Activated naive CD8-positive, alpha-beta T cell treated with anti-CD3 and anti-CD28 coated beads for 36 hours (primary cell): ENCODE results near the gene CHST7. TPM values are rescaled to one million over a fixed set of nuclear protein-coding genes. Genes with fewer than 3 reads are reported as not detected.
A peak's percentile ranks its signal among the peaks of the same experiment; 100 is the strongest.

Experiments used
- DNase-seq: peaks from one replicate; pipeline ENCODE4 v3.0.0; 2021
- H3K27ac Mint-ChIP-seq: one replicate; pipeline ENCODE4 v1.8.0; 2022; ENCODE audit warnings: mild to moderate bottlenecking, moderate library complexity, mixed read lengths
- H3K27me3 Mint-ChIP-seq: one replicate; pipeline ENCODE4 v1.8.0; 2022; ENCODE audit warnings: mild to moderate bottlenecking, mixed read lengths
- H3K36me3 Mint-ChIP-seq: one replicate; pipeline ENCODE4 v1.8.0; 2021; ENCODE audit warnings: mild to moderate bottlenecking, mixed read lengths
- H3K4me1 Mint-ChIP-seq: one replicate; pipeline ENCODE4 v1.8.0; 2021; ENCODE audit warnings: mixed read lengths
- H3K4me3 Mint-ChIP-seq: one replicate; pipeline ENCODE4 v1.8.0; 2022; ENCODE audit warnings: mild to moderate bottlenecking, moderate library complexity, mixed read lengths
- H3K9me3 Mint-ChIP-seq: one replicate; pipeline ENCODE4 v1.8.0; 2022; ENCODE audit warnings: mixed read lengths
- total RNA-seq, 2 experiments: library from RNA; stranded (reverse); gene quantifications; one replicate each; pipeline ENCODE4 v1.2.3, GENCODE V29; 2021

Gene CHST7
- total RNA-seq, 2 experiments from 2014 or later = 1.5 to 1.7 TPM

DNA sequence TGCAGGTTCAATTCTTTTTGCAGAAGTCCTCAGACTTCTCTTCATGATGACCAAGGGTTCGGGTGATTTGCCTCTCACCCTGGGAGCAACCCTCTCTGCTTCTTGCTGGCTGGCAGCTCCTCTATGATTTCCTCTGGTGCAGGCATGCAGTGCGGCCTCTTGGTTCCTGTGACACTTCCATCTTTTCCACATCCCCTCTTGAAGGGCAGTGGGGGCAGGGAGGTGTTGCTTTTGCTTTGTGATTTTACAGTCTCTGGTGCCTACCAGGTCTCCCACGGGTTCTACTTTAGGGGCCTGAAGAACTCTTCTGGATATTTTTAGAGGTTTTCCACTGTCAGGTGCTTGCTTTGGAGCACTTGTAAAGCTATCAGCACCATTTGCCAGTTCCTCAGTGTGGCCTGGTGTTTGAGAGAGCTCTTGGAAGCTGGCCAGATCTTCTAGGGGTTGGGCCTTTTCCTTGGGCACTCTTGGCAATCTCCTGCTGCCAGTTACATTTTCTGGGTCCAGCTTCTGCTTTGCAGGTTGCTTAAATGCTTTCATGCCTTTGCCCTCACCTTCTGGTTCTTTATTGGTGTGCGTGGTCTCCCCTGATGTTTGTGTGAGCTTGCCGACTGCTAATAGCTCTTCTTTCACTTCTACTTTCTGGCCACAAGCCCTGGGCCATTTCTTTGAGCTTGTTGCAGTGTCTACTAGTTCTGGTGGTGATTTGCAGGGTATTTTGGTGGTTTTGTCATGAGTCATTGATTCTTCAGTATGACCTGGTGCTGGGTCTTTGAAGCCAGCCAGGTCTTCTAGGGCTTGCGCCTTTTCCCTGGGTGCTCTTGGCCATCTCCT lies 11.5 kb upstream of the CHST7 start:
- Mint-ChIP-seq H3K27ac (no peak overlapping the region), H3K36me3 (peaks cover 1% of the 10 kb centered on the region), H3K9me3 (no peaks in the 10 kb centered on the region), H3K27me3 (no peaks in the 10 kb centered on the region), H3K4me3 (no peak overlapping the region), H3K4me1 (peaks cover 8% of the 10 kb centered on the region)
- peak; percentile 36 for DNase-seq

- H3K9me3 Mint-ChIP-seq = no peaks in the 10 kb centered on the region
- H3K4me1 Mint-ChIP-seq = peaks cover 11% of the 10 kb centered on the region
- peaks cover 1% of the 10 kb centered on the region for H3K36me3 Mint-ChIP-seq
- DNase-seq = no peak
- H3K4me3 Mint-ChIP-seq = no peak overlapping the region
- H3K27me3 Mint-ChIP-seq = no peaks in the 10 kb centered on the region
- H3K27ac Mint-ChIP-seq = no peak overlapping the region
Measured at GRCh38 chrX:46567388-46567787, 6.2 kb upstream of the CHST7 start.

GRCh38 chrX:46569621-46570020 lies 3.9 kb upstream of the CHST7 start:
- H3K36me3 Mint-ChIP-seq = peaks cover 1% of the 10 kb centered on the region
- H3K4me1 Mint-ChIP-seq = peaks cover 19% of the 10 kb centered on the region
- DNase-seq = no peak
- no peak overlapping the region for H3K4me3 Mint-ChIP-seq
- no peak overlapping the region for H3K27ac Mint-ChIP-seq
- H3K27me3 Mint-ChIP-seq = no peaks in the 10 kb centered on the region
- H3K9me3 Mint-ChIP-seq = no peaks in the 10 kb centered on the region

DNA sequence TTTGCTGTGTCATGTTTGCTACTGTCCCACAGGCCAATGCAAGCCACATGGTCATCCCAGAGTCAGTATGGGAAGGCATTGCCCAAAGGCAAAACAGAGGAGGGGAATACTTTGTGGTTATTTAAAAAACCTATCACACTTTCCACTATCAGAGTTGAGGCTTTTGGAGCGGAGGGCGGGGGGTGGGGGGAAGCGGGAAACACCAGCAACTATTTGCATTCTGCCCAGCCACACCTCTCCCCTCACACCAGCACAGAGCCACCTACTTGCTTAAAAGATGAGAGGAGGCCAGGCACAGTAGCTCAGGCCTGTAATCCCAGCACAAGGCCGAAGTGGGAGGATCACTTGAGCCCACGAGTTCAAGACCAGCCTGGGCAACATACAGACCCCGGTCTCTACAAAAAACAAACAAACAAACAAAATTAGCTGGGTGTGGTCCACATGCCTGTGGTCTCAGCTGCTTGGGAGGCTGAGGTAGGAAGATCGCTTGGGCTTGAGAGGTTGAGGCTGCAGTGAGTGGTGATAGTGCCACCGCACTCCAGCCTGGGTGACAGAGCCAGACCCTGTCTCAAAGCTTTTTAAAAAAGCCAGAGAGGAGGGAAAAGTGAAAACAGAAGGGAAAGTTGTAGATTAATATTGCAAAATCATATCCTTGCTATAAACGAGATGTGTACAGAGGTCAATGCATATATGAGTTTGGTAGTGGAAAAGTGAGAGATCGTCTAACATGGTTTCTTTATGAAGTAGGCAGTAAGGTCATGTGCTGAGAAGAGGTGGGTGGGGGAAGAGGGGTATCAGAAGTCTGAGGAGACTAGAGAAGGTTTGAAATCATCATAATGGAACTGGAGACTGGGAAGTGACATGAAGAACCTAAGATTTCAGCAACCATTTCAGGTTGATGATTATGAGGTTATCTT lies 1.9 kb upstream of the CHST7 start:
- Mint-ChIP-seq H3K4me1 (peaks cover 27% of the 10 kb centered on the region), H3K27ac (peak overlapping the region; percentile 86), H3K4me3 (no peak overlapping the region), H3K9me3 (no peaks in the 10 kb centered on the region), H3K27me3 (peaks cover 14% of the 10 kb centered on the region), H3K36me3 (no peaks in the 10 kb centered on the region)
- no peak for DNase-seq

DNA sequence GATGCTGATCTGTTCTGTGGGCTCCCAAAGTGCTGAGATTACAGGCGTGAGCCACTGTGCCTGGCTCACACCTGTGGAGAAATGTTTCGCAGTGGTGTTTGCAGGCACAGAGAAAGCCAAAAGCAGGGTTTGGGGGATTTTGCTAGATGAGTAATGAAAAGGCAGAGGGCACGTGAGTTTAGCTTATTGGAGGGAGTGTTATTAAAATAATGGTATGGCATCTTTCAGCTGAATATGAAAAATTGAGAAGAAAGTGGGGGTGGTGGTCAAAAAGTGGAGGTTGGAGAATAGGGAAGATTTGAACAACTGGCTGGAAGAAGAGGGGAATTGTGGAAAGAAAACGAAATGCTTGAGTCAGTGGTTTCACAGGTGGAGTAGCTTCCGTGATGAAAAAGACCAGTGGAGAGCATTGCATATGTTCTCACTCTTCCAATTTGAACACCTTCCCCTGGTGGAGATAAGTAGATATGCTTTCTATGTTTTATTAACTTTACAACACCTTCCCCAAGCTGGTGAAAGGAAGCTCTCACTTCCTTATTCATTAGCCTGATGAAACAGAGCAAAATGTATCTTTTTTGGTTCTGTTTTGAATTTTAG lies 1.1 kb upstream of the CHST7 start:
- DNase-seq = peak; percentile 44
- Mint-ChIP-seq H3K4me3 (peak overlapping the region; percentile 75), H3K36me3 (no peaks in the 10 kb centered on the region)

GRCh38 chrX:46573892-46574773 lies 568 bp downstream of the CHST7 start:
- Mint-ChIP-seq H3K4me1 (peaks cover 27% of the 10 kb centered on the region), H3K27me3 (peaks cover 20% of the 10 kb centered on the region), H3K27ac (peak overlapping the region; percentile 56), H3K9me3 (no peaks in the 10 kb centered on the region), H3K4me3 (peak overlapping the region; percentile 75), H3K36me3 (no peaks in the 10 kb centered on the region)
- peak; percentile 58 for DNase-seq

More for the DNA sequence above, 1.1 kb upstream of the CHST7 start:
- Mint-ChIP-seq H3K27ac (peak overlapping the region; percentile 86), H3K4me1 (peaks cover 27% of the 10 kb centered on the region), H3K9me3 (no peaks in the 10 kb centered on the region), H3K27me3 (peaks cover 18% of the 10 kb centered on the region)

GRCh38 chrX:46574774-46575381 lies 1.3 kb downstream of the CHST7 start:
- Mint-ChIP-seq H3K27ac (no peak overlapping the region), H3K27me3 (peaks cover 20% of the 10 kb centered on the region), H3K4me1 (peaks cover 27% of the 10 kb centered on the region), H3K4me3 (peak overlapping the region; percentile 61), H3K9me3 (no peaks in the 10 kb centered on the region), H3K36me3 (peaks cover 2% of the 10 kb centered on the region)
- DNase-seq = peak; percentile 44

DNA sequence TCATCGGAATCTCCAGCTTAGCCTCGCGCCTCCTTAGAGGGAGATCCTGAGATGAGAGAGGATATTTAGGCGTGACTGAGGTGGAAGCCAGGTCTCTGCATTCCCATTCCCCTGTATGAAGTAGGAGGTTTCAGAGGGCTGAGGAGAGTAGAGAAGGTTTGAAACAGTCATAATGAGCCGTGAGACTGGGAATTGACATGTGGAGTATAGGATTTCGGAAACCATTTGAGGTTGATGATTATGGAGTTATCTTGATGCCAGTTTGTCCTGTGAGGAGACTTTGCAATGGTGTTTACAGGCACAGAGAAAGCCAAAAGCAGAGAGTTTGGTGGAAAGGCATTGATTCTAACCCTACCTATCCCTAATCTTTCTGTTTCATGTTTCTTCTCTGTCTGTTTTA lies 2.0 kb downstream of the CHST7 start:
- no peak for DNase-seq
- H3K27ac Mint-ChIP-seq = no peak overlapping the region

GRCh38 chrX:46575991-46576392 lies 2.4 kb downstream of the CHST7 start:
- Mint-ChIP-seq H3K36me3 (peaks cover 2% of the 10 kb centered on the region), H3K27me3 (peaks cover 20% of the 10 kb centered on the region), H3K4me1 (peaks cover 27% of the 10 kb centered on the region), H3K4me3 (peak overlapping the region; percentile 29), H3K9me3 (no peaks in the 10 kb centered on the region), H3K27ac (no peak overlapping the region)
- no peak for DNase-seq

More for the DNA sequence above, 2.0 kb downstream of the CHST7 start:
- peak overlapping the region; percentile 29 for H3K4me3 Mint-ChIP-seq
- H3K9me3 Mint-ChIP-seq = no peaks in the 10 kb centered on the region
- peaks cover 20% of the 10 kb centered on the region for H3K27me3 Mint-ChIP-seq
- H3K4me1 Mint-ChIP-seq = peaks cover 27% of the 10 kb centered on the region
- peaks cover 2% of the 10 kb centered on the region for H3K36me3 Mint-ChIP-seq

GRCh38 chrX:46576458-46576857 lies 2.9 kb downstream of the CHST7 start:
- Mint-ChIP-seq H3K27ac (no peak overlapping the region), H3K27me3 (peaks cover 20% of the 10 kb centered on the region), H3K36me3 (peaks cover 2% of the 10 kb centered on the region), H3K4me3 (peak overlapping the region; percentile 29), H3K4me1 (peaks cover 27% of the 10 kb centered on the region), H3K9me3 (no peaks in the 10 kb centered on the region)
- DNase-seq = no peak

GRCh38 chrX:46577221-46578005 lies 3.8 kb downstream of the CHST7 start:
- H3K9me3 Mint-ChIP-seq = no peaks in the 10 kb centered on the region
- no peak overlapping the region for H3K4me3 Mint-ChIP-seq
- DNase-seq = no peak
- peaks cover 2% of the 10 kb centered on the region for H3K36me3 Mint-ChIP-seq
- H3K4me1 Mint-ChIP-seq = peaks cover 18% of the 10 kb centered on the region
- no peak overlapping the region for H3K27ac Mint-ChIP-seq
- H3K27me3 Mint-ChIP-seq = peaks cover 20% of the 10 kb centered on the region

- no peaks in the 10 kb centered on the region for H3K9me3 Mint-ChIP-seq
- peaks cover 2% of the 10 kb centered on the region for H3K36me3 Mint-ChIP-seq
- H3K4me3 Mint-ChIP-seq = no peak overlapping the region
- no peak for DNase-seq
- H3K27ac Mint-ChIP-seq = no peak overlapping the region
- H3K27me3 Mint-ChIP-seq = peaks cover 20% of the 10 kb centered on the region
- peaks cover 8% of the 10 kb centered on the region for H3K4me1 Mint-ChIP-seq
Measured at GRCh38 chrX:46579250-46579649, 5.7 kb downstream of the CHST7 start.

GRCh38 chrX:46580613-46581012 lies 7.0 kb downstream of the CHST7 start:
- no peaks in the 10 kb centered on the region for H3K9me3 Mint-ChIP-seq
- DNase-seq = no peak
- H3K27ac Mint-ChIP-seq = no peak overlapping the region
- H3K36me3 Mint-ChIP-seq = peaks cover 2% of the 10 kb centered on the region
- H3K4me1 Mint-ChIP-seq = peaks cover 6% of the 10 kb centered on the region
- H3K27me3 Mint-ChIP-seq = peaks cover 17% of the 10 kb centered on the region
- H3K4me3 Mint-ChIP-seq = no peak overlapping the region
